Measurements from ENCODE around the gene NEMP1. TPM values are rescaled to one million over a fixed set of nuclear protein-coding genes. Genes with fewer than 3 reads are reported as not detected.

NEMP1 gene
- total and polyA plus RNA-seq, 4 donors, result 1.4 to 10.9 (median 3.2) TPM

DNA sequence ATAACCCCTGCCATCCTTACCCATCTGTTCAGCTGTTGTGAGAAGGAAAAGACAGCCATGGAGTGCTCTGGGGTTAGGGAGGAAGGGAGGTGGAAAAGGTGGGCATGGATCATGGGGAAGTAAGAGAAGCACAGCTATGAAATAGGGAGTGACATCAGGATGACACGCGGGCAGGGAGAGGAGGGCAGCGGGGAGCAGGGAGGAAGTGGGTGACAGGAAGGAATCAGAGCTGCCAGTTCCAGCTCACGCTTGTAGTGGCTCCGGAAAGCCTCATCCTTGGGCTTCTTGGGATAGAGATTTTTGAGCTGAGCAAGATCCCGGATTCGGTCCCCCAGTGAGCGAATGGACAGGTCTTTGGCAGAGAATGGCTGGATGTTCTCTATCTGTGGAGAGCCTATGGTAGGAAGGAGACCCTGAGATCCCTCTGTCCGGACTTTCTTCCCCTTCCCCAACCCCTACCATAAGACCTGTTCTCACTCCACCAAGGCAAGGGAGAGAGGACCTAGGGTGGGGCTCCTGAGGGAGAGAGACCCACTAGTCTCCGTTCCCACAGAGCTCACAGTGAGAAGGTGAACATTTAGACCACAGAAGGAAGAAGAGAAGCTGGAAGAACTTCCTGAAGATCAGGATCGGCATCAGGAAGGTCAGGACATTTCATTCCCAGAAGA, 20.6 kb upstream of the NEMP1 start:
- DNase-seq (ENCODE audit: low spot score), result no peak
- Histone ChIP-seq H3K27me3 (ENCODE audit: control insufficient read depth in 4 of 4, insufficient read depth in 4 of 4, low read length in 3 of 4) (no peaks in the 10 kb centered on the region), H3K9ac (ENCODE audit: low read depth in 1 of 2, low read length in 2 of 2) (no peak overlapping the region), H3K36me3 (ENCODE audit: control insufficient read depth in 4 of 4, insufficient read depth in 3 of 4, low read depth in 1 of 4, low read length in 3 of 4) (peaks cover 7 to 57% (median 39%) of the 10 kb centered on the region in 4 donors), H3K4me1 (ENCODE audit: control insufficient read depth in 4 of 4, insufficient read depth in 4 of 4, low read length in 3 of 4) (peaks cover 7 to 21% (median 10%) of the 10 kb centered on the region in 4 donors), H3K4me3 (ENCODE audit: low read depth in 1 of 3, low read length in 3 of 3) (no peak overlapping the region), H3K9me3 (ENCODE audit: control insufficient read depth in 4 of 4, low read length in 3 of 4) (no peaks in the 10 kb centered on the region), H3K27ac (ENCODE audit: low read depth in 1 of 2, low read length in 2 of 2) (peak overlapping the region; percentile 1 to 23)
- TF ChIP-seq TAF1 (conservative IDR thresholded peaks at IDR 0.05) (no peak), YY1 (IDR thresholded peaks at IDR 0.05) (no peak)
- 80% methylated on average over 11 of the region's 11 CpGs for WGBS

DNA sequence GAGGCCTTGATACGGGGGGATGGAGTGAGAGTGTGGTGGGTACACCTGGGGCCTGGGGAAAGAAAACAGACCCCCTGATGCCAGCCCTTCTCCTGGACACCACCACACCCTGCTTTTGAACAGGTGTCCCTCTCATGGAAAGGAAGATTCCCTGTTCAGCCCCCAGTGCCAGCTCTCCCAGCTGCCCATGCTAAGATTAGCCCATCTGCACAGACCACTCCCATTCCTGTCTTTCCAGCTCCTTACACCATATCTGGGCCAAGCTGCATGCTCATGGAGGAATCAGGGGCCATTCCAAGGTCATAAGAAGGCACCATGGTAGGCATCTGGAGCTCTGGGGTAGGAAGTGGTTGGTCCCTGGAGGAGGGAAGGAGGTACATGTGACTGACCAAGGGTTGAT, 20.0 kb upstream of the NEMP1 start:
- TF ChIP-seq, protein P1, sequence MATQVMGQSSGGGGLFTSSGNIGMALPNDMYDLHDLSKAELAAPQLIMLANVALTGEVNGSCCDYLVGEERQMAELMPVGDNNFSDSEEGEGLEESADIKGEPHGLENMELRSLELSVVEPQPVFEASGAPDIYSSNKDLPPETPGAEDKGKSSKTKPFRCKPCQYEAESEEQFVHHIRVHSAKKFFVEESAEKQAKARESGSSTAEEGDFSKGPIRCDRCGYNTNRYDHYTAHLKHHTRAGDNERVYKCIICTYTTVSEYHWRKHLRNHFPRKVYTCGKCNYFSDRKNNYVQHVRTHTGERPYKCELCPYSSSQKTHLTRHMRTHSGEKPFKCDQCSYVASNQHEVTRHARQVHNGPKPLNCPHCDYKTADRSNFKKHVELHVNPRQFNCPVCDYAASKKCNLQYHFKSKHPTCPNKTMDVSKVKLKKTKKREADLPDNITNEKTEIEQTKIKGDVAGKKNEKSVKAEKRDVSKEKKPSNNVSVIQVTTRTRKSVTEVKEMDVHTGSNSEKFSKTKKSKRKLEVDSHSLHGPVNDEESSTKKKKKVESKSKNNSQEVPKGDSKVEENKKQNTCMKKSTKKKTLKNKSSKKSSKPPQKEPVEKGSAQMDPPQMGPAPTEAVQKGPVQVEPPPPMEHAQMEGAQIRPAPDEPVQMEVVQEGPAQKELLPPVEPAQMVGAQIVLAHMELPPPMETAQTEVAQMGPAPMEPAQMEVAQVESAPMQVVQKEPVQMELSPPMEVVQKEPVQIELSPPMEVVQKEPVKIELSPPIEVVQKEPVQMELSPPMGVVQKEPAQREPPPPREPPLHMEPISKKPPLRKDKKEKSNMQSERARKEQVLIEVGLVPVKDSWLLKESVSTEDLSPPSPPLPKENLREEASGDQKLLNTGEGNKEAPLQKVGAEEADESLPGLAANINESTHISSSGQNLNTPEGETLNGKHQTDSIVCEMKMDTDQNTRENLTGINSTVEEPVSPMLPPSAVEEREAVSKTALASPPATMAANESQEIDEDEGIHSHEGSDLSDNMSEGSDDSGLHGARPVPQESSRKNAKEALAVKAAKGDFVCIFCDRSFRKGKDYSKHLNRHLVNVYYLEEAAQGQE (IDR thresholded peaks at IDR 0.05), result no peak
- TF ChIP-seq SP1 (IDR thresholded peaks at IDR 0.05) (no peak), EGR1 (IDR thresholded peaks at IDR 0.05; ENCODE audit: low read depth in 2 of 2) (no peak), GABPA (IDR thresholded peaks at IDR 0.05 in 1 of 2, conservative IDR thresholded peaks at IDR 0.05 in 1 of 2) (no peak), RXRA (IDR thresholded peaks at IDR 0.05) (no peak), FOXA1 (IDR thresholded peaks at IDR 0.05) (no peak), NR2F2 (IDR thresholded peaks at IDR 0.05) (no peak), RAD21 (IDR thresholded peaks at IDR 0.05) (no peak), FOXA2 (IDR thresholded peaks at IDR 0.05) (no peak), HNF4G (IDR thresholded peaks at IDR 0.05) (no peak), YY1 (IDR thresholded peaks at IDR 0.05) (no peak), JUND (IDR thresholded peaks at IDR 0.05) (no peak)
- TF ChIP-seq, protein P2, sequence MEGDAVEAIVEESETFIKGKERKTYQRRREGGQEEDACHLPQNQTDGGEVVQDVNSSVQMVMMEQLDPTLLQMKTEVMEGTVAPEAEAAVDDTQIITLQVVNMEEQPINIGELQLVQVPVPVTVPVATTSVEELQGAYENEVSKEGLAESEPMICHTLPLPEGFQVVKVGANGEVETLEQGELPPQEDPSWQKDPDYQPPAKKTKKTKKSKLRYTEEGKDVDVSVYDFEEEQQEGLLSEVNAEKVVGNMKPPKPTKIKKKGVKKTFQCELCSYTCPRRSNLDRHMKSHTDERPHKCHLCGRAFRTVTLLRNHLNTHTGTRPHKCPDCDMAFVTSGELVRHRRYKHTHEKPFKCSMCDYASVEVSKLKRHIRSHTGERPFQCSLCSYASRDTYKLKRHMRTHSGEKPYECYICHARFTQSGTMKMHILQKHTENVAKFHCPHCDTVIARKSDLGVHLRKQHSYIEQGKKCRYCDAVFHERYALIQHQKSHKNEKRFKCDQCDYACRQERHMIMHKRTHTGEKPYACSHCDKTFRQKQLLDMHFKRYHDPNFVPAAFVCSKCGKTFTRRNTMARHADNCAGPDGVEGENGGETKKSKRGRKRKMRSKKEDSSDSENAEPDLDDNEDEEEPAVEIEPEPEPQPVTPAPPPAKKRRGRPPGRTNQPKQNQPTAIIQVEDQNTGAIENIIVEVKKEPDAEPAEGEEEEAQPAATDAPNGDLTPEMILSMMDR (IDR thresholded peaks at IDR 0.05; ENCODE audit: low read depth, low read length, missing input control), result no peak
- TF ChIP-seq, protein P3, sequence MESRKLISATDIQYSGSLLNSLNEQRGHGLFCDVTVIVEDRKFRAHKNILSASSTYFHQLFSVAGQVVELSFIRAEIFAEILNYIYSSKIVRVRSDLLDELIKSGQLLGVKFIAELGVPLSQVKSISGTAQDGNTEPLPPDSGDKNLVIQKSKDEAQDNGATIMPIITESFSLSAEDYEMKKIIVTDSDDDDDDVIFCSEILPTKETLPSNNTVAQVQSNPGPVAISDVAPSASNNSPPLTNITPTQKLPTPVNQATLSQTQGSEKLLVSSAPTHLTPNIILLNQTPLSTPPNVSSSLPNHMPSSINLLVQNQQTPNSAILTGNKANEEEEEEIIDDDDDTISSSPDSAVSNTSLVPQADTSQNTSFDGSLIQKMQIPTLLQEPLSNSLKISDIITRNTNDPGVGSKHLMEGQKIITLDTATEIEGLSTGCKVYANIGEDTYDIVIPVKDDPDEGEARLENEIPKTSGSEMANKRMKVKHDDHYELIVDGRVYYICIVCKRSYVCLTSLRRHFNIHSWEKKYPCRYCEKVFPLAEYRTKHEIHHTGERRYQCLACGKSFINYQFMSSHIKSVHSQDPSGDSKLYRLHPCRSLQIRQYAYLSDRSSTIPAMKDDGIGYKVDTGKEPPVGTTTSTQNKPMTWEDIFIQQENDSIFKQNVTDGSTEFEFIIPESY (IDR thresholded peaks at IDR 0.05), result no peak
- TF ChIP-seq, protein P4, sequence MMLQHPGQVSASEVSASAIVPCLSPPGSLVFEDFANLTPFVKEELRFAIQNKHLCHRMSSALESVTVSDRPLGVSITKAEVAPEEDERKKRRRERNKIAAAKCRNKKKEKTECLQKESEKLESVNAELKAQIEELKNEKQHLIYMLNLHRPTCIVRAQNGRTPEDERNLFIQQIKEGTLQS (IDR thresholded peaks at IDR 0.05), result no peak
- TF ChIP-seq, protein P5, sequence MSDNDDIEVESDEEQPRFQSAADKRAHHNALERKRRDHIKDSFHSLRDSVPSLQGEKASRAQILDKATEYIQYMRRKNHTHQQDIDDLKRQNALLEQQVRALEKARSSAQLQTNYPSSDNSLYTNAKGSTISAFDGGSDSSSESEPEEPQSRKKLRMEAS (IDR thresholded peaks at IDR 0.05), result no peak
- H3K27ac ChIP-seq (ENCODE audit: low read depth in 1 of 2, low read length in 2 of 2), result no peak overlapping the region
- H3K4me1 ChIP-seq (ENCODE audit: control insufficient read depth in 4 of 4, insufficient read depth in 4 of 4, low read length in 3 of 4), result peaks cover 7 to 22% (median 13%) of the 10 kb centered on the region in 4 donors
- H3K27me3 ChIP-seq (ENCODE audit: control insufficient read depth in 4 of 4, insufficient read depth in 4 of 4, low read length in 3 of 4), result no peaks in the 10 kb centered on the region
- H3K36me3 ChIP-seq (ENCODE audit: control insufficient read depth in 4 of 4, insufficient read depth in 3 of 4, low read depth in 1 of 4, low read length in 3 of 4), result peaks cover 6 to 53% (median 38%) of the 10 kb centered on the region in 4 donors
- DNase-seq (ENCODE audit: low spot score), result no peak
- no peak overlapping the region for H3K9ac ChIP-seq (ENCODE audit: low read depth in 1 of 2, low read length in 2 of 2)
- WGBS, result 91% methylated on average over 1 of the region's 1 CpG
- H3K4me3 ChIP-seq (ENCODE audit: low read depth in 1 of 3, low read length in 3 of 3), result no peak overlapping the region
- H3K9me3 ChIP-seq (ENCODE audit: control insufficient read depth in 4 of 4, low read length in 3 of 4), result no peaks in the 10 kb centered on the region

Measured in liver (tissue), 9 donors.